Measurements from ENCODE around the gene YAE1.

The YAE1 gene

DNA sequence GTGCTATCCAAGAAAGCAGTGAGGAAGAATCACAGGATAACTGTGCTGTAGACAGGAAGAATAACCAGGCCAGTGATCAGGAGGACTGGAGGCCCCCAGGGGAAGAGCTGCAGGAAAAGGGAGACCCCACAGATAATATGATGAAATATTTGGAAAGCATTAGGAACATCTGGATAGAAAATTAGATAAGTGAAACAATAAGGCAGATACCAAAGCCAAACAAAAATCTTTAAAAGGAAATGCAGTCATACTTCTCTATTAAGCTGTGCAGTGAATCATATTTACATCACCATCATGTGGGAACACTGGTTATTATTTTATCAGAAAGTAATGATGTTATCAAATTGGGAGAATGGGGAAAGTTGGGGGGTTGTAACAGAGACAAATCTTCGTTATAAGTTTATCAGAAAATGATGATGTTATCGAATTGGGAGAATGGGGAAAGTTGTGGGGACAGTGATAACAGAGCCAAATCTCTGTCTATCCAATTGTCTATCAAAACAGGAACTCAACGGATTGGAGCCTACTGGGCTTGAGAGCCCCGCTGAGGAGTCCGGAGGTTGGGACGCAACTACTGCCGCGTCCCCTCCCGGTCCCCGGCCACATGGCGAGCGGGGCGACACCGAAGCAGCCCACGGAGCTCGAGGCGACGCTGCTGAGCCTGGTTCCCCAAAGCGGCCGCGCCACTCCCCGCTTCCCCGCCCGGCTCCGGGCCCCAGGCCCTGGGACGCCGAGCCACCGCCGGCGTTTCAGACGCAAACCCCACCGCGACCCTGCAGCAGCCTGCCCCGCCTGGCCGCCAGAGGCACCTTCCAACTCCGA, 43.1 kb downstream of the YAE1 start:
- DNase-seq = no peak

DNA sequence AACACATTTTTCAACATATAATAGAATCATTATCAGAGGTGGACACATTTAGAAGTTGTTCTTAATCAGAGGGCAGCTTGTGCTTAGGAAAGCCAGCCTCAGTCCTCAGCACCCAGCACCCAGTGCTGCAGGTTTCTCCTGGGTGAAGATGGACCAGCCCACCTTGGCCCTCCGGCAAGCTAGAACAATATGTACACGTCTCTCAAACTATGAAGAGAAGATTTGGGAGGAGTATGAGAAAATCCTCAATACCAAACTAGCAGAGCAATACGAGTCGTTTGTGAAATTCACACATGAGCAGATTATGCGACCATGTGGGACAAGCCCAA, 43.7 kb downstream of the YAE1 start:
- DNase-seq = no peak

DNA sequence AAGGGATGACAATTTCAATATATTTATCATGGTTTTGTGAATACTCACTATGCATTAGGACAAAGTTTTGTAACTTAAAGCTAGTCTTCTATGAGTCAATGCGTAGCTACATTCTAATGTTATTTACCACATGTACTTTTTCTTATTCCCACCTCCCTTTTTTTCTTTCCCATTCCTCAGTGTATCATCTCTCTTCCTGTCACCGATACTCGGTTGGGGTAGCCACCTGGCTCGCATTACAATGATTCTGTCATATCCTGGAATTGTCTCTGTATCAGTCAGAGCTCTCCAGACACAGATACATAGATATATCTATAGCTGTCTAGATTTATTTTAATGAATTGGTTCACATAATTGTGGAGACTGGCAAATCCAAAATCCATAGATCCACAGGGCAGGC, 47.4 kb downstream of the YAE1 start:
- no peak for DNase-seq

DNA sequence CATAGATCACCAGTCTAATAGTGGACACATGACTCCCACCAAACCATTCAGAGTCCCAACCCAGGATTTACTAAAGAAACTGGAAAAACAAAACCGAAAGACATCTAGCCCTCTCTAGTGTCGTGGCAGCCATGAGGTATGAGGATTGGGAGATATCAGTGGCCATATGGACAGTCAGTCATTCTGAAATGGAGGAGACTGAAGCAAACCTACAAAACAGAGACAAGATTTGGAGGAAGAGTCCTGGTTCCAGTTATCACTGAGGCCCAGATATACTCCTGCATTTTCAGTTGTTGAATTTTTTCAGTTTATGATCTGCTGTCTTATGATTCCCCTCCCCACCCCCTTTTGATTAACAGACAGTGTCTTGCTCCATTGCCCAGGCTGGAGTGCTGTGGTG, 48.1 kb downstream of the YAE1 start:
- no peak for DNase-seq

DNA sequence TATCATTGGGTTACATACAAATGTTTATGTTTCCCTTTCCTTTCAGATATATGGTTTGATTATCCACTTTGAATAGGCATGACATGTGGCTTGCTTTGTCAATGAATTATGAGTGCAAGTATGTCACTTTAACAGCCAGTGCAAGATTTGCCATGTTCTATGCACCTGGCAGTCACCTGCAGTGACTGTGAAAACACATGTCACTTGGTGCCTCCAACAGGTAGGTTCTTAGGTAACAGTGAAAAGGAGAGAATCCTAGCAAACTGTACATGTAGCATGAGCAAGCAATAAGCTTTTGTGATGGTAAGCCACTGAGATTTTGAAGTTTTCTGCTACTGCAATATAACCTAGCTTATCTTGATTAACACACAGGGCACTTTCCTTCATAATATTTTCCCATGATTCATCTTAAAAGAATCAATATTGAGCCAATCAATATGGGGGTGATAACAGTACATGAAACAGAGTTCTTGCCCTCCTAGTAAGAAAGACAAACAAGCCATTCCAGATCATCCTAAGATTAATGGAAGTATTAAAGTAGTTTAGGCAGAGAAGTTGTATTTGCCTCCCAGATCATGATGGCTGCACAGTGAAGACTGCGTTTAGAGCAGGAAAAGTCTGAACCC, 49.3 kb downstream of the YAE1 start:
- no peak for DNase-seq

DNA sequence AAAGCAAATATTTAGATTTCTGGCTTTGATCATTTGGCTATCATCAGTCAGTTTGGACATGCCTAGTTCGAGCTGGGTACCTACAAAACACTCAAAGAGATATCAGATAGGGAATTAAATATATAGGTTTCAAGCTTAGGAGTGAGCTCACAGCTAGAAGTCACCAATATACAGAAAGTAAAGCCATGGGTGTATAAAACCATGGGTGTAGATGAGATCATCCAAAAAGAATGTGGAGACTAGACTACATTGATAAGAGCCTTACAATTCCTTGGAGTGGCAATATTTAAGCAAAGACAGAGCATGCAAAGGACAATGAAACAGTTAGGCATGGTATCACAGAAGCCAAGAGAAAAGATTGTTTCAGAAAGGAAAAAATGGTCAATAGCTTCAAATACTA, 49.9 kb downstream of the YAE1 start:
- no peak for DNase-seq

DNA sequence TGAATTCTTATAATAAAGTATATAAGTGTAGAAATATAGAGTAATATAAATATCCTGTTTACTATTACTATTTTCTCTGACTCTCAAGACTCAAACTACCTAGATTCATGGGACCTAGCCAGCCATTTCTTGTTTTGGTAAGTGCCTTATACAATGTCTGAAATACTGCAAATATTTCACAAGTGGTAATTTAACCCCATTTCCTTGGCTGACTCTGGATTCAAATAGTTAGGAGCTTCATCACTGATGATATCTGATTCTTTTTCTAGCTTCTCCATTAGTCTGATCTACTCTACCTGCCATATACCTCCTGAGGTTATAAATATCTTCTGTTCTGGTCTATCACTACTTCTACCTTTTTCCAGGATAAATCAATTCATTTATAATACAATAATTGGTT, 50.8 kb downstream of the YAE1 start:
- DNase-seq = no peak

DNA sequence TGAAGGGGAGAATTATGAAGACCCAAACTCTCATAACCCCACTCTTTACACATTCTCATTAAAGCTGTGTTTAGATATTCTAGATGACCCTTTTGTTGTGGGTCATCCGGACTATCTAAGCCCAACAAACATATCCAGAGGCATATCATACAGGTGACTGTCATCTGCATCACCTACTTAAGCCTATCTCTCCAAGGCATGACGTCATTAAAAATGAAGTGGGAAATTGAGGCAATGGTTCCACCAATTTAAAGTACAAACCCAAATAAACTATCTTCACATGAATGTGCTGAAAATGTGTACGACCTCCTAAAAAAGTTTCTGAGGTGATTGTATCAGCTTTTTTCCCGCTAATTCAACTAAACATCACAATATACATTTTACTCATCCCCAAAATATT, 52.7 kb downstream of the YAE1 start:
- no peak for DNase-seq

DNA sequence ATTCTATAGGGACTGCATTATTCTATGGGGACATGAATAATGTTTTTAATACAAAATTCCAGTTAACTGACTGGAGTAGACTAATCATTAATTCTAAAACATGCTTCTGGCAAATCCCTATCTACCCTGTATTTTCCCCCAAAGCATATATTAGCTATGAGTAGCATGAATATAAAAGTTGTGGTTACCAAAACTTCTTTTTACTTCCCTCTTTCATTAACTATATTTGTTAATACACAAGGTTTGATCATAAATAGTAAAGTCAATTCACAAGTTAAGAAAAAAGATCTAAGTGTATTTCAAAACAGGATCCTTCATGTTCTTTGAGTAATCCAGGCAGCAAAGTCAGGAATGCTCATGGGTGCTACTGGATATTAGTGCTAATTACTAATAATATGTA, 54.3 kb downstream of the YAE1 start:
- no peak for DNase-seq

DNA sequence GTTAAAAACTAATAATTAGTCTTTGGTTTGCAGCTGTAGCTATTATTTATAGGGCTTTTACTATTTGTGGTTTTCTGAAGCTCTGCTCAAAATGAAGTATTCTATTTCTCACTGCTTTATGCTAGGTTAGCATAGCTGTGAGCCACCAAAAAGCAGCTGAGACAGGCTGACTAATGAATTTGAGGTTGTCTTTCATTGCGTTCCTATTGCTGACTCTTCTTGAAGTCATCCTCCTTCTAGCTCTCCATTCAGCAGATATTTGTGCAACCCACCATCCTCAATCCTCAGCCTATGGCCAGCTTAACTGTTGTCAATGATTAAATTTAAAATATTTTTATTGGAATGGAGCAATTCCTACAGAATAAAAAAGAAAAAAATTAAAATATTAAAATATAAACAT, 55.1 kb downstream of the YAE1 start:
- DNase-seq = no peak

DNA sequence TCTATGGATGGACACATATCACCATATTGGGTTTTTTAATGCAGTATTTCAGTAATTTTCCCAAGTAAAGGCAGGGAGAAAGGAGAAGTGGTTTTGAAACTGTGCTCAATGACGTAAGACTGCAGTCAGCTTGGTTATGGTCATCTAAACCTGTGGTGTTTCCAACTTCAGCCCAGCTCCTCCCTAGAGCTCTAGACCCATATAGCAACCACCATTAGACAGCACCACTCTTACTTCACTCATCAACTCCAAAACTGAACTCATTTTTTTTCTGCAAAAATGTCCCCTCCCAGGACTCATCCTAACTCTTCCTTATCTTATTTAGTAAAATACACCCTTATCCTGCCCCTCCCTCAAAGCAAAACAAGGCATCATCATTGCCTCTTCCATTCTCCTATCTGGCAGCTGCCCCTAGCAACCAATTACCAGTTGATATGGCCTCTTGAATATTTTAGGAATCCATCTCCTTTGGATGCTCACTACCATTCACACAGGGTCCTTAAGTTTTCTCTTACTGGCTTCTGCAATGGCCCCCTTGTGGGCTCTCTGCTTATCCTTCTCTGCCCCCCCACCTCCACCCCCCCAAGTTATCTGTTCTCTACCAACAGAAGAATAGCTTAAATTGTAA, 55.7 kb downstream of the YAE1 start:
- peak; percentile 4 for DNase-seq
